ENCODE data around the gene PFDN2.

PFDN2 gene

GRCh38 chr1:161163793-161164192, 46.0 kb upstream of the PFDN2 start:
- H3K4me3 ChIP-seq (ENCODE audit: low read depth, low read length) = no peak overlapping the region
- no peak for DNase-seq (ENCODE audit: low read depth)
- no peak for TF ChIP-seq CTCF (IDR thresholded peaks at IDR 0.05; ENCODE audit: low read depth, low read length)
- no peak for TF ChIP-seq MAX (IDR thresholded peaks at IDR 0.05; ENCODE audit: low read depth, low read length)
- no peak for TF ChIP-seq MYC (IDR thresholded peaks at IDR 0.05; ENCODE audit: low read depth, low read length)
- no peak for TF ChIP-seq POLR2A (IDR thresholded peaks at IDR 0.05; ENCODE audit: extremely low read depth, insufficient read length)

GRCh38 chr1:161162806-161163205, 45.0 kb upstream of the PFDN2 start:
- DNase-seq (ENCODE audit: low read depth) = no peak
- H3K4me3 ChIP-seq (ENCODE audit: low read depth, low read length) = no peak overlapping the region
- TF ChIP-seq MYC (IDR thresholded peaks at IDR 0.05; ENCODE audit: low read depth, low read length) = no peak
- no peak for TF ChIP-seq MAX (IDR thresholded peaks at IDR 0.05; ENCODE audit: low read depth, low read length)
- TF ChIP-seq CTCF (IDR thresholded peaks at IDR 0.05; ENCODE audit: low read depth, low read length) = no peak
- TF ChIP-seq POLR2A (IDR thresholded peaks at IDR 0.05; ENCODE audit: extremely low read depth, insufficient read length) = no peak

- no peak overlapping the region for H3K4me3 ChIP-seq (ENCODE audit: low read depth, low read length)
- no peak for DNase-seq (ENCODE audit: low read depth)
- TF ChIP-seq MYC (IDR thresholded peaks at IDR 0.05; ENCODE audit: low read depth, low read length) = no peak
- TF ChIP-seq CTCF (IDR thresholded peaks at IDR 0.05; ENCODE audit: low read depth, low read length) = no peak
- TF ChIP-seq POLR2A (IDR thresholded peaks at IDR 0.05; ENCODE audit: extremely low read depth, insufficient read length) = no peak
- TF ChIP-seq MAX (IDR thresholded peaks at IDR 0.05; ENCODE audit: low read depth, low read length) = no peak
These were observed 44.2 kb upstream of the PFDN2 start for GRCh38 chr1:161162052-161162451.

- no peak overlapping the region for H3K4me3 ChIP-seq (ENCODE audit: low read depth, low read length)
- no peak for DNase-seq (ENCODE audit: low read depth)
- no peak for TF ChIP-seq POLR2A (IDR thresholded peaks at IDR 0.05; ENCODE audit: extremely low read depth, insufficient read length)
- TF ChIP-seq MYC (IDR thresholded peaks at IDR 0.05; ENCODE audit: low read depth, low read length) = no peak
- no peak for TF ChIP-seq CTCF (IDR thresholded peaks at IDR 0.05; ENCODE audit: low read depth, low read length)
- TF ChIP-seq MAX (IDR thresholded peaks at IDR 0.05; ENCODE audit: low read depth, low read length) = no peak
These were observed 43.8 kb upstream of the PFDN2 start for GRCh38 chr1:161161652-161162051.

GRCh38 chr1:161160671-161161145, 42.9 kb upstream of the PFDN2 start:
- TF ChIP-seq MAX (IDR thresholded peaks at IDR 0.05; ENCODE audit: low read depth, low read length) (no peak), MYC (IDR thresholded peaks at IDR 0.05; ENCODE audit: low read depth, low read length) (no peak), POLR2A (IDR thresholded peaks at IDR 0.05; ENCODE audit: extremely low read depth, insufficient read length) (no peak), CTCF (IDR thresholded peaks at IDR 0.05; ENCODE audit: low read depth, low read length) (no peak)
- no peak for DNase-seq (ENCODE audit: low read depth)
- H3K4me3 ChIP-seq (ENCODE audit: low read depth, low read length) = no peak overlapping the region

GRCh38 chr1:161159913-161160243, 42.0 kb upstream of the PFDN2 start:
- DNase-seq (ENCODE audit: low read depth) = no peak
- peak overlapping the region; percentile 85 for H3K4me3 ChIP-seq (ENCODE audit: low read depth, low read length)
- TF ChIP-seq MYC (IDR thresholded peaks at IDR 0.05; ENCODE audit: low read depth, low read length) (no peak), MAX (IDR thresholded peaks at IDR 0.05; ENCODE audit: low read depth, low read length) (no peak), POLR2A (IDR thresholded peaks at IDR 0.05; ENCODE audit: extremely low read depth, insufficient read length) (no peak), CTCF (IDR thresholded peaks at IDR 0.05; ENCODE audit: low read depth, low read length) (no peak)
